ENCODE data around the gene KRT83.
"Not testable (repeated sequence)": the region's sequence is repeated elsewhere in the genome, so short reads cannot be mapped to it uniquely, and the experiment has no call there.

Gene KRT83

GRCh38 chr12:52287816-52288805, 33.1 kb downstream of the KRT83 start:
- DNase-seq (ENCODE audit: low read depth in 1 of 2, low spot score in 1 of 2): not testable (repeated sequence)

GRCh38 chr12:52286857-52287785, 34.1 kb downstream of the KRT83 start:
- not testable (repeated sequence) for DNase-seq (ENCODE audit: low read depth in 1 of 2, low spot score in 1 of 2)

GRCh38 chr12:52285851-52286530, 35.2 kb downstream of the KRT83 start:
- no peak for DNase-seq (ENCODE audit: low read depth in 1 of 2, low spot score in 1 of 2)

- DNase-seq (ENCODE audit: low read depth in 1 of 2, low spot score in 1 of 2): no peak
Measured at GRCh38 chr12:52285172-52285745, 35.9 kb downstream of the KRT83 start.

GRCh38 chr12:52284562-52285171, 36.5 kb downstream of the KRT83 start:
- DNase-seq (ENCODE audit: low read depth in 1 of 2, low spot score in 1 of 2): no peak

GRCh38 chr12:52280796-52281560, 40.2 kb downstream of the KRT83 start:
- no peak for DNase-seq (ENCODE audit: low read depth in 1 of 2, low spot score in 1 of 2)

- DNase-seq (ENCODE audit: low read depth in 1 of 2, low spot score in 1 of 2): no peak
Measured at GRCh38 chr12:52280319-52280795, 40.8 kb downstream of the KRT83 start.

GRCh38 chr12:52279422-52280318, 41.5 kb downstream of the KRT83 start:
- DNase-seq (ENCODE audit: low read depth in 1 of 2, low spot score in 1 of 2): no peak

GRCh38 chr12:52278575-52279421, 42.4 kb downstream of the KRT83 start:
- peak; percentile 50 to 64 for DNase-seq (ENCODE audit: low read depth in 1 of 2, low spot score in 1 of 2)

GRCh38 chr12:52277486-52278245, 43.5 kb downstream of the KRT83 start:
- DNase-seq (ENCODE audit: low read depth in 1 of 2, low spot score in 1 of 2): no peak

- no peak for DNase-seq (ENCODE audit: low read depth in 1 of 2, low spot score in 1 of 2)
Measured at GRCh38 chr12:52275686-52276085, 45.5 kb downstream of the KRT83 start.

- no peak for DNase-seq (ENCODE audit: low read depth in 1 of 2, low spot score in 1 of 2)
Measured at GRCh38 chr12:52274521-52275120, 46.6 kb downstream of the KRT83 start, which contains the start of gene KRT86. Gene KRT86, plus strand, starts transcription at chr12:52274645. Its CDS starts 27,272 bp downstream, at chr12:52301917.

GRCh38 chr12:52271158-52271557, 50.0 kb downstream of the KRT83 start:
- no peak for DNase-seq (ENCODE audit: low read depth in 1 of 2, low spot score in 1 of 2)

- DNase-seq (ENCODE audit: low read depth in 1 of 2, low spot score in 1 of 2): no peak
Measured at GRCh38 chr12:52270541-52271070, 50.6 kb downstream of the KRT83 start.

GRCh38 chr12:52268212-52268611, 53.0 kb downstream of the KRT83 start:
- DNase-seq (ENCODE audit: low read depth in 1 of 2, low spot score in 1 of 2): no peak

GRCh38 chr12:52267699-52268098, 53.5 kb downstream of the KRT83 start:
- no peak for DNase-seq (ENCODE audit: low read depth in 1 of 2, low spot score in 1 of 2)
